ENCODE results near the gene LIN37. TPM values are rescaled to one million over a fixed set of nuclear protein-coding genes. Genes with fewer than 3 reads are reported as not detected.
A peak's percentile ranks its signal among the peaks of the same experiment; 100 is the strongest.
"Not testable (repeated sequence)": the region's sequence is repeated elsewhere in the genome, so short reads cannot be mapped to it uniquely, and the experiment has no call there.

The LIN37 gene
- total RNA-seq, 1 donor from 2014 or later: 12.9 TPM

- DNase-seq (ENCODE audit: low spot score): not testable (repeated sequence)
These were observed 24.0 kb downstream of the LIN37 start for GRCh38 chr19:35772362-35772761.

DNA sequence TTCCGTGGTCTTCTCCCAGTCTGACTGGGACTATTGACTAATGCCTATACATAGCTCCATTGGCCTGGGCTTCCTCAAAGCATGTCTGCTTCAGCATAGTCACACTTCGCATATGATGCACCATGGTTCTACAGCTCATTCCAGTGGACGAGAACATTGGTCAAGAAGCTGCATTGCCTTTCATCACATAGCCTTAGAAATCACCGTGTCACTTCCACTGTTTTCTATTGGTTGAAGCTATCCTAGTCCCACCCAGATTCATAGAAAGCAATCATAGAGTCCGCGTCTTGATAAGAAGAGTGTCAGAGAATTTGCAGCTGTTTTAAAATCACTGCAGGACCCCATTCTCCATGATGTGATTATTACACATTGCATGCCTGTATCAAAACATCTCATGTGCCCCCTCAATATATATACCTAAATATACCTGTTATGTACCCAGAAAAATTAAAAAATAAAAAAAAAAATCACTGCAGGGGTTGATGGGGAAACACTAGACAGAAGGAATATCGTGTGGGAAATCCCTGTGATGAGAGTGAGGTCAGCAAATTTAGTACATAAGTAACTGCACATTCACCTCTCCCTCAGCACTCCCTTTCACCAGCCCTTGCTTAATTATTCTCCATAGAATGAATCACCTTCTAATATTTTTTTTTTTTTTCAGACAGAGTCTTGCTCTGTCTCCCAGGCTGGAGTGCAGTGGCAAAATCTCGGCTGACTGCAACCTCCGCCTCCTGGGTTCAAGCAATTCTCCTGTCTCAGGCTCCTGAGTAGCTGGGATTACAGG lies 24.8 kb downstream of the LIN37 start:
- no peak for DNase-seq (ENCODE audit: low spot score)

- DNase-seq (ENCODE audit: low spot score): no peak
These were observed 26.1 kb downstream of the LIN37 start for GRCh38 chr19:35774274-35775045.

GRCh38 chr19:35775046-35775297 lies 26.6 kb downstream of the LIN37 start:
- DNase-seq (ENCODE audit: low spot score): no peak

GRCh38 chr19:35775298-35776101 lies 27.1 kb downstream of the LIN37 start, which contains the start of gene ARHGAP33:
ARHGAP33 (plus strand) TSS chr19:35775564; CDS start chr19:35775659, 95 bp downstream.
- DNase-seq (ENCODE audit: low spot score): peak; percentile 99

- no peak for DNase-seq (ENCODE audit: low spot score)
These were observed 27.9 kb downstream of the LIN37 start for GRCh38 chr19:35776102-35776788.

GRCh38 chr19:35777086-35777841 lies 28.9 kb downstream of the LIN37 start:
- no peak for DNase-seq (ENCODE audit: low spot score)

DNA sequence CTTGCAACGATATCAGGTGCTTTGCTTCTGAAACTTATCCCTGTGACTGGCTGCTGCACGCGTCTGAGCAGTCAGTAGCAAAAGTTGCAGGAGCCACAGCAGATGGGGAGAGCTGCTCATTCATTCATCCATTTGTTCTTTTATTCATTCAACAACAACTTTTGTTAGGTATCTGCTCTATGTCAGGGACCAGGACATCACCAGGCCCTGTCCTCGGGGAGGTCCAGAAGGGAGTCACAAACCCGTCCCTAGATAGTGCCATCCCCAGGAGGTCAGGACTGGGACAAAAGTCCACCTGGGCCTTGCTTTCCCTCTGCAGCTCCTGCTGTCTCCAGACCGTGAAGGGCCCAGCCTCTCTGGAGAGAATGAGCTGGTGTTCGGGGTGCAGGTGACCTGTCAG lies 29.6 kb downstream of the LIN37 start:
- no peak for DNase-seq (ENCODE audit: low spot score)

GRCh38 chr19:35779033-35779432 lies 30.7 kb downstream of the LIN37 start:
- no peak for DNase-seq (ENCODE audit: low spot score)

GRCh38 chr19:35780058-35780457 lies 31.7 kb downstream of the LIN37 start:
- no peak for DNase-seq (ENCODE audit: low spot score)

DNA sequence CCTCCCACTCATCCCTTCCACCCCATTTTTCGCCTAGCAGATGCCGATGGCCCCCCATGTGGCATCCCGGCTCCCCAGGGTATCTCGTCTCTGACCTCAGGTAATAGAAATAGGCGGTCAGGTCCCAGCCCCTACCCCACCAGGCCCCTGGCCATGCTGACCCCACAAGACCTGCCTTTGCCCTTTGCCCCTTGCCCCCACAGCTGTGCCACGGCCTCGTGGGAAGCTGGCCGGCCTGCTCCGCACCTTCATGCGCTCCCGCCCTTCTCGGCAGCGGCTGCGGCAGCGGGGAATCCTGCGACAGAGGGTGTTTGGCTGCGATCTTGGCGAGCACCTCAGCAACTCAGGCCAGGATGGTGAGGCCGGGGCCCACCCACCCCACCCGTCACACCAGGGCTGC lies 32.3 kb downstream of the LIN37 start:
- no peak for DNase-seq (ENCODE audit: low spot score)

- DNase-seq (ENCODE audit: low spot score): no peak
These were observed 33.3 kb downstream of the LIN37 start for GRCh38 chr19:35781650-35782049.

GRCh38 chr19:35782589-35782988 lies 34.2 kb downstream of the LIN37 start:
- DNase-seq (ENCODE audit: low spot score): no peak

DNA sequence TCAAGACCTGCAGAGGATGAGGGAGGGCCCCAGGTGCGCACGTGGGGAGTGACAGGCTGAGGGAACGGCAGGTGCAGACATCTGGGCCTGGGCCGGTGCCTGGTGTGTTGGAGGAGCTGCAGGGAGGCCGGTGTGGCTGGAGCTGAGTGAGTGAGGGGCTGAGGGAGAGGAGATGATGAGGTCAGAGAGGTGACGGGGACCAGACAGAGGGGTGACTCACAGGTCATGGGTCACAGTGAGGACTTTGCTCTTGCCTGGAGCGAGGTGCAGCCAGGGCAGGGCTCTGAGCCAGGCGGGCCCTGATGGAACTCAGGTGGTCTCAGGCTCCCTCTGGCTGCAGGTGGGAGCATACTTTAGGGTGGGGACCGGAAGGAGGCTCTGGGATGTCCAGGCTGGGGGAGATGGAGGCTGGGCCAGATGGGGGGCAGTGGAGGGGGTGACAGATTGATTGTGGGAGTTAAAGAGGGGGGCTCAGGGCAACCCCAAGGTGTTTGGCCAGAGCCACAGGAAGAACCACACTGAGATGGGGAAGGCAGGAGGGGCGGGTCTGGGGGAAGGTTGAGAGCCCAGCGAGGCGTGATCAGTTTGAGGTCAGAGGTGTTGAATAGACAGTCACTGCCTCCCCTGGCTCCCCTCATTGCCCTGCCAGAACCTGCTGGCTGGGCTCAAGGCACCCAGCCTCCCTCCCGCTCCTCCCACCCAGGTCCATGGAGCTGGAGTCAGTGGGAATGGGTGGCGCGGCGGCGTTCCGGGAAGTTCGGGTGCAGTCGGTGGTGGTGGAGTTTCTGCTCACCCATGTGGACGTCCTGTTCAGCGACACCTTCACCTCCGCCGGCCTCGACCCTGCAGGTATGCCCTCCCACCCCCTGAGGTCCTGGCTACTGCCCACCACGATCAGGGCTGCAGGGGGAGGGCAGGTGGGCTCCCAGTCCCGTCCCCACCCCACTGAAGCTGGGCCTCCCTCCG lies 35.4 kb downstream of the LIN37 start:
- no peak for DNase-seq (ENCODE audit: low spot score)

DNA sequence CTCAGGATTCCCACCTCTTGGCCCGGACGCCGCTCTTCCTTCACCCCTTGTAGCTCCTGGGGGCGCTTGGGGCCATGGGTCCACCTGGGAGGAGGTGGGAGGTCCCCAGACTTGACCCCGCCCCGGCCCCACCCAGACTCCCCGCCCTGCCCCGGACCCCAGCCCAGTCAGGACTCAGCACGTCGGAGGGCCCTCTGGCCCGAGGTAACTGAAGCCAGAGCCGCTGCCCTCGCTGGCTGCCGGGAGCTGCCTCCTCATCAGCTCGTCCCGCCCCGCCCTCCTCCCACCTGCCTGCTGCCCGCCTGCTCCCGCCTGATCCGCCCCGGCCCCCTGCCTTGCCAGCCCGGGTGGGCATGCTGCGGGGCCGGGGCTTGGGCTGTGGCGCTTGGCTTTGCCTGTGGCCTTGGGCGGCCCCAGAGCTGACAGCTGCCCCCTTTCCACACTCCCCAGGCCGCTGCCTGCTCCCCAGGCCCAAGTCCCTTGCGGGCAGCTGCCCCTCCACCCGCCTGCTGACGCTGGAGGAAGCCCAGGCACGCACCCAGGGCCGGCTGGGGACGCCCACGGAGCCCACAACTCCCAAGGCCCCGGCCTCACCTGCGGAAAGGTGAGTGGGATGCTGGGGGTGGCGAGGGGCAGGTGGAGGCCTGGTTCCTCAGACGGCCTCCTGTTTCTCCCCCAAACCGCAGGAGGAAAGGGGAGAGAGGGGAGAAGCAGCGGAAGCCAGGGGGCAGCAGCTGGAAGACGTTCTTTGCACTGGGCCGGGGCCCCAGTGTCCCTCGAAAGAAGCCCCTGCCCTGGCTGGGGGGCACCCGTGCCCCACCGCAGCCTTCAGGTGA lies 36.3 kb downstream of the LIN37 start:
- no peak for DNase-seq (ENCODE audit: low spot score)

DNA sequence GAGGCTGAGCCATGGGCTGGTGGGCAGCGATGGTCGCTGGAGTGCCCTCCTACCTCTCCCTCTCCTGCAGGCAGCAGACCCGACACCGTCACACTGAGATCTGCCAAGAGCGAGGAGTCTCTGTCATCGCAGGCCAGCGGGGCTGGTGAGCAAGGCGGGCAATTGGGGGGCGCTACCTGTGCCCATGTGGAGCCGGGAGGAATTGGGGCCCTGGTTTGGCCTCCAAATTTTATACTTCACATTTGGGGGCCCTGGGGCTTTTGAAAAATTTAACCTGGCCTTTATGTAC lies 36.9 kb downstream of the LIN37 start:
- no peak for DNase-seq (ENCODE audit: low spot score)

GRCh38 chr19:35786299-35787160 lies 38.2 kb downstream of the LIN37 start:
- no peak for DNase-seq (ENCODE audit: low spot score)
